ENCODE measurements around the gene GYPE.
A peak's percentile ranks its signal among the peaks of the same experiment; 100 is the strongest.
"Not testable (repeated sequence)": the region's sequence is repeated elsewhere in the genome, so short reads cannot be mapped to it uniquely, and the experiment has no call there.

Gene GYPE

DNA sequence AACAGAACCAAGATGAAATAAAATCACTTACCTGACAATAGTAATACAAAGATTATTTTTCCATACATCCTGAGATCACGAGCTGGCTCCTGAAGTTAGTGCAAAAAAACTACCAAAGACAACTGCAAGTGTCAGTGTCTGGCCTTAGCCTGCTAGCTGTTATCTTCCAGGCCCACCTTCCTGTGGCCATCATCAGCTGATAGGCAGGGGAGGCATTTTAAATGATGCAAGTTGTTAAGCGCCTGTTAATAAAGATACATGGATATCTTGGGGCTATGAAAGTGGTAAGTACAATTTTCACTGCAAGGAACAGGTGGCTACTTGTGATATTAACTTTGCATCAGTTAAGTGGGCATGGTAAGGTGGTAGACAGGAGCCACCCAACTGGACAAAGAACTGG, at the start of gene GYPE:
TSS of gene GYPE (minus strand) at position 120 of the 400 bp plus-strand sequence. CDS start at position 68, 52 bp downstream.
- DNase-seq, result not testable (repeated sequence)

DNA sequence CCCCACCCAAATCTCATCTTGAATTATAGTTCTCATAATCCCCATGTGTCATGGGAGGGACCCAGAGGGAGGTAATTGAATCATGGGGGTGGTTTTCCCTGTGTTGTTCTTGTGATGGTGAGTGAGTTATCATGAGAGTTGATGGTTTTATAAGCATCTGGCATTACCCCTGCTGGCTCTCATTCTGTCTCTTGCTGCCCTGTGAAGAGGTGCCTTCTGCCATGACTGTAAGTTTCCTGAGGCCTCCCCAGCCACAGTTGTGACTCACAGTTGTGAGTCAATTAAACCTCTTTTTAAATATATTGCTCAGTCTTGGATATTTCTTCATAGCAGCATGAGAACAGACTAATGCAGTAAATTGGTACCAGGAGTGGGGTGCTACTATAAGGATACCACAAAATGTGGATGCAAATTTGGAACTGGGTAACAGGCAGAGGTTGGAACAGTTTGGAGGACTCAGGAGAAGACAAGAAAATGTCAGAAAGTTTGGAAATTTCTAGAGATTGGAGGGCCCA, 46.2 kb upstream of the GYPE start:
- DNase-seq, result not testable (repeated sequence)

DNA sequence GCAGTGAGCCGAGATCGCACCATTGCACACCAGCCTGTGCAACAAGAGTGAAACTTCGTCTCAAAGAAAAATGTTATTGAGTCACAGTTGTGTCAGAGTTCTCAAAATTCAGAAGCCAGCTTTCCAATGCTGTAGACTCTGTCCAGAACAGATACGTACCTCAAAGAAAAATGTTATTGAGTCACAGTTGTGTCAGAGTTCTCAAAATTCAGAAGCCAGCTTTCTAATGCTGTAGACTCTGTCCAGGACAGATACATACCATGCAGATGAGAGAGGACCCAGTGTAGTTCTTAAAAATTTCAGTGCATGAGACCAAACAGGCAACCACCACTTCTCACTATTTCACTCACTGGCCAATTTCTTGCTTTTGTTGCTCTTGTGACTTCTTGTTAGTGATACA, 45.6 kb upstream of the GYPE start:
- DNase-seq, result not testable (repeated sequence)

DNA sequence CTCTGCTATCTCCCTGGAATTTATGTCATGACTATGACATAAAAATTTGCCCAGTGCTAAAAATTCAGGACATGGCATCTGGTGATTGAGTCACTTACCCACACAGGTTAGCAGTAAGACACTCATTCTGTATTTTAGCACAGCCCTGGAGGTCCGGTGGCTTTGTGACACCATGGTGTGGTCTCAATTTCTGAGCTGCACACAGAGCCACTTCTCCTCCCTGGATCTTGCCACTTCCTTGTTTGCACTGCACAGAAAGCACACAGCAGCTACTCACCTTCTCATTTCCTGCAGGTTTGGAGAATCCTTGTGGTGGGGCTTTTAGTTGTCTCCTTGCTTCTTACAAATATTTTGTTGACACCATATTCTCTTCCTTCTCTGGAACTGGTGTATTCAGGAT, 44.8 kb upstream of the GYPE start:
- DNase-seq, result not testable (repeated sequence)

DNA sequence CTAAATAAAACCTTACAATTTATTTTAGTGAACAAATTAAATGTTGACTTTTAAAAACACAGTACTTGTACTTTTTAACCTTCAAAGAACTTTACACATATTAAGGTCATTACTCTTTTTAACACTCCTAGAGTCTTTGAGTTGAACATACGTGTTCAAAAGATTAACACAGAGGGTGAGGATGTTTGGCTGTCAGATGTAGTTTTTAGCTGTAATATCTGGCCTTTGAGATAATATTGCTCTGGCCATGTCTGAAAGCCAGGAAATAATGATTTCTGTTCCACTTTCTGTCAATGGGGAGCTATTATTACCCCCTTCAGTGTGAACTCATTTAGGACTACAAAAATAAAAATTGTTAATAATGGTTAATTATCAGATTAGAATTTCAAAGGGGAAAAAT, 42.1 kb upstream of the GYPE start:
- DNase-seq, result not testable (repeated sequence)

DNA sequence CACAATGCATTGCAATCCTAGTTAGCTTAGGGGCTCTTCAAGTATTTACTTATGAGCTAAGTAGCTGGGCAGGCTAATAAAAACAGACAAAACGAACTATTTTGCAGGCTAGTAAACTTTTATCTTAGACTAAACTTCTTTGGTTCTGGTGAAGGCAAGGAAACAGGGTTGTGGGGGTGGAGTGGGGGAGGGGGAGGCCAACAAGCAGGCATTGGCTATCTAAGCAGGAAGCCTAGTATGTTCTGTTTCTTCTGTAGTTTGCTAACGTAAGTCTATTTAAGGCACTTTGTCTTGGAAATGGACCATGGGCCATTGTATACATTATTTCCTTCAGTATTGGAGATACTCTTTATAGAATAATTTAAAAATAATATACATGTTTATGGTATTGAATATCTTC, 35.3 kb upstream of the GYPE start:
- DNase-seq, result not testable (repeated sequence)

DNA sequence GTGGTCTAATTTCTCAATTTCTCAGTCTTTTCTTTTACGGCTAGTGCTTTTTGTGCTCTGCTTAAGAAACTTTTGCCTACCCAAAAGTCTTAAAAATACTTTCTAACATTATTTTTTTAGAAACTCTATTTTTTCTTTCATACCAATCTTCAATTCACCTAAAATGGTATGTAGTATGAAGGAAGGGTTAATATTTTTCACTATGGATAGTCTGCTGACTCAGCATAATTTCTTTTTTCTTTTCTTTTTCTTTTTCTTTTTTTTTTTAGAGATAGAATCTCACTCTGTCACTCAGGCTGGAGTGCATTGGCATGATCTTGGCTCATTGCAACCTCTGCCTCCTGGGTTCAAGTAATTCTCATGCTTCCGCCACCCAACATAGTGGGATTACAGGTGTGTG, 34.2 kb upstream of the GYPE start:
- DNase-seq, result no peak

DNA sequence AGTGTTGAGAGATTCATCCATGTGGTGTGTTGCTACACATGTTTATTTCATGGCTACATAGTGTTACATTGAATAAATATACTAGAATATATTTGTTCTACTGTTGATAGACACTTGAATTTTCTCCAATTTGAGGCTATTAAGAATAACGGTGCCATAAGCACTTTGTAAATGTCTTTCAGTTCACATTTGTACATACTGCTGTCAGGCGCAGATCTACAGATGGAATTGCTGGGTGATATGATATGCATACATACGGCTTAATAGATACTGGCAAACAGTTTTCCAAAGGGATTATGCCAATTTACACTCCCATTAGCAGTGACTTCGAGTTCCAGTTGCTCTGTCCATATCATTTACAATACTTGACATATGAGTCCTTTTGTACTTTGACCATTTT, 33.5 kb upstream of the GYPE start:
- DNase-seq, result not testable (repeated sequence)

DNA sequence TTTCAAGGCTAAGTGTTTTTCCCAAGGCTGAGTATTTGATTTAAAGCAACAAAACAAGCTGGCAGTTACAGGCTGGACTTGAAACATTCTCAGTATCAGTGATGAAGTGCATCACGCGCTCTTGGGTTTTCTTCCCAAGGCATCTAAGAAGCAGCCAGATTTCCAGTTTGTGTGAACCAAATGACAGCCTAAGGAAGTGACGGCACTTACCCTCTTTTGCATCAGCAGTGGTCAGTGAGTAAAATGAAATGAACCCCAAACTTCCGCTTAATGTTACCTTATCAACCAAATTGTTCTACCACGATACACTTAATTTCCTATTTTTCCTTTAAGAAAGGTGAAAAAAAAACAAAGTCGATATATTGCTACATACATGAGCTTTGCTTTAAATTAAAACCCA, 15.8 kb upstream of the GYPE start:
- no peak for DNase-seq

DNA sequence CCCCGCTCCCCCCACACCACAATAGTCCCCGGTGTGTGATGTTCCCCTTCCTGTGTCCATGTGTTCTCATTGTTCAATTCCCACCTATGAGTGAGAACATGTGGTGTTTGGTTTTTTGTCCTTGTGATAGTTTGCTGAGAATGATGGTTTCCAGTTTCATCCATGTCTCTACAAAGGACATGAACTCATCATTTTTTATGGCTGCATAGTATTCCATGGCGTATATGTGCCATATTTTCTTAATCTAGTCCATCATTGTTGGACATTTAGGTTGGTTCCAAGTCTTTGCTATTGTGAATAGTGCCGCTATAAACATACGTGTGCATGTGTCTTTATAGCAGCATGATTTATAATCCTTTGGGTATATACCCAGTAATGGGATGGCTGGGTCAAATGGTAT, 11.1 kb upstream of the GYPE start:
- DNase-seq, result not testable (repeated sequence)

DNA sequence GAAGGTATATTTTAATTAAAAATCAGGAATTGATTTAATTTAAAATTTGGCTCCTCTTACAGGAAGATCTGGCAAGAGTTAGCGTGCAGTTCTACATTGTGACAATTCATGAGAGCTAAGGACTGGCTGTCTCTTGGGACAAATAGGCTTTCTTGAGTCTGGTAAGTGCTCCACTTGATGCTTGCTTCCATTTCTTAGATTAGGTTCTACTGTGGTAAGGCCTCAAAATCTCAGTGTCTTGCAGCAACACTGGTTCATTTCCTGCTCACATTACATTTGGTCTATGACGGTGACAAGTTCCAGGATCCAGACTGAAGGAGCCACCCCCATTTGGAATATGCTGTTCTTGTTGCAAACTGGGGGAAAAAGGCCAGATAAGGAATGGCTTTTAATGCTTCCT, 7.1 kb upstream of the GYPE start:
- not testable (repeated sequence) for DNase-seq

DNA sequence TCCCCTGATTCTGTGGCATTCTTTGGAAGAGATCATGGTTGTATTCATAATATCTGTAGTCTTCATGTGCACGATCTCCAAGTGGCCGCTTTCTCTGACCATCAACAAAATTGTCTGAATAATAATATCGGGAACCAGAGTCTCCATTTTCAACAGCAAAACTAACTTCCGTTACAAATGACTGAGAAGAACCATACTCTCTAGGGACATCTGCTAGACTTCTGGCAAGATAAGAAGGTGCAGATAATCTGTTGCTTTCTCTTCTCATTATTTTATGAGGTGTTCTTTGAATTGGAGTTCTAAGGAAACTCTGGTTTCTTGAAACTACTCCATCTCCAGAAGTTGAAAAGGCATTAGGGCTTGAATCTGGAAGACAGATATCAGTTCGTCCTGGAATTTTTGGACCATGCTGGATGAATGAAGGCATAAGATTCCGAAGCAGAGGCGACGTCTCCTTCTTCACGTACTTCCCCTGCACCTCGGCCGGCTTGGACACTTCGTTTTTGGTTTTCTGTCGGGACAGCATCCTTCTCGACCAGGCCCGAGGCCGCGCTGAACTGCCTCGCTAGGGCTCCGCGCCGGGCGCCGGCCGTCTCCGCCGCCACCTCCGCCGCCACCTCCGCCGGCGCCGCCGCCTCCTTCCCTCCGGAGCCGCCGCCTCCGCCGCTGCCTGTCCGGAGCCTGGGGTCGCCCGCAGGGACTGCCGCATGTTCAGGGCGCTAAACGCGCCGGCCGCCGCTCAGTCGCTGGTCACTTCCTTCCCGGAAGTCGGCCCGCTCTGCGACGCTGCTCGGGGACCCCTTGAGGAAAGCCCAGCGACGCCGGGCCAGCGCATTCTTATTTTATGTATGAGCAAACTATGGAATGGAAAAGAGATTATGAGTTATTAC, 6.4 kb upstream of the GYPE start:
- peak; percentile 63 for DNase-seq

DNA sequence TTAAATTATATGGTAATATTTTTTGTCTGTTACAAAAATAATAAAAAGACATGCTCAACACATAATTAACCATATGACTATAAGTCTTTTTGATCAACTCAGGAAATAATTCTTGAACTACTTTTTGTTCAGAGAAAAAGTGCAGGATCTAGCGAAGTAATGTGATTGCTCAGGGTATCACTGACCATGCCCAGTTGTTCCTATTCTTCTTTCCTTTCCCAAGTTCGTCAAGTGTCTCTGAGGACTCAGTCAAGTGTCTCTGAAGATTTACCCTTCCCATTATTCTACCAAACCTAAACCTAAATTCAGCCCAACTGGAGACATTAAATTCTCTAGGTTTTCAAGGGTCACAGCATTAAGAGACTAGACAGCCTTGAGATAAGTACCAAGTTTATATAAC, 5.5 kb upstream of the GYPE start:
- DNase-seq, result not testable (repeated sequence)

DNA sequence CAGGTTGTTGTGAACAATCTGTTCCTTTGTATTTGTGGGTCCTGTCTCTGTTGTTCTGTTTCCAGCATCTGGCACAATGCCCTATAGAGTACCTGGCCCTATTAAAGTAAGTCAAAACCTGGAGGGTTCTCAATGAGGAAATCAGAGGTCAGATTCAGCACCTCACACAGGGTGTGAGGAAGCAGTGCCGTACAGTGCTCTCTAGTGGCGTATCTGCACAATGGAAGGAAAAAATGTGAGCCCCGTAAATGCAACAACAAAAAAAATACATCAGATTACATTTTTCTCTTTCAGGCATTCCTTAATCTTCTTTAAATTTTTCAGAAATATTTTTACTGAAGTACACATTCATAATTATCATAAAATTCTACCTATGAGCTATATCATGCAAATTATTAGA, 2.5 kb upstream of the GYPE start:
- peak; percentile 27 for DNase-seq

DNA sequence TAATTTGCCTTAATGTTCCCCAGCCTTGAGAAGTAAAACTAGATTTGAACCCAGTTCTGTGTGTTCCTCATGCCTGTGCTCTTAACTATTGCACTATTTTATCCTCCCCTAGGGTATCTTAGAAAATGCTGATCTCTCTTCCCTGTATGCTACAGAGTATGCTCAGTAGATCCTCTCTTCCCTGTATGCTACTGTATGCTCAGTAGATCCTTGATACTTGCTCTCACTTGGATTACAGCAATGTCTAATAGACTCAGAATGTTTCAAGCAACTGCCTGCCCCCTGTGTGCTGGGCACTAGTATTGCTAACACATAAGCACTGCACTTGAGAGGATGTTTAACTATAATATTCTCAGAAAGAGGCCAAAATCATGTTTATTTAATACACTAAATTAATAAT, 928 bp downstream of the GYPE start:
- DNase-seq, result not testable (repeated sequence)

DNA sequence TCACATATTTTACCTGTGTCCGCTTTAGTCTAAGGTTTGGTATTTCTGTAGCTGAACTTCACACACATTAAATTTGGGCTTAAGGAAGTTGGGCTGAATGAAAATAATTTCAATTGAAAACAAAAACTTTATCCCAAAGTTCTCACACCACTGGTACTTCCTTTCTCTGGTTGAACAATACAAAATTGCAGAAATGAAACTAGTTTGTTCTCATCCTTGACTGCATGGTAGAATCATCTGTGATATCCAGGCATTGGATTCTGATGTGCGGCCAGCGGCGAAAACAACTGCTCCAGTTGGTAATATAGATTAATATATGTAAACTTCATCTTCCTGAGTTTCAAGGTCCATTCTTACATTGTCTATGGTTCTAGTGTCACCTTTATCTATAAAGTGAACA, 15.0 kb downstream of the GYPE start:
- DNase-seq, result not testable (repeated sequence)

DNA sequence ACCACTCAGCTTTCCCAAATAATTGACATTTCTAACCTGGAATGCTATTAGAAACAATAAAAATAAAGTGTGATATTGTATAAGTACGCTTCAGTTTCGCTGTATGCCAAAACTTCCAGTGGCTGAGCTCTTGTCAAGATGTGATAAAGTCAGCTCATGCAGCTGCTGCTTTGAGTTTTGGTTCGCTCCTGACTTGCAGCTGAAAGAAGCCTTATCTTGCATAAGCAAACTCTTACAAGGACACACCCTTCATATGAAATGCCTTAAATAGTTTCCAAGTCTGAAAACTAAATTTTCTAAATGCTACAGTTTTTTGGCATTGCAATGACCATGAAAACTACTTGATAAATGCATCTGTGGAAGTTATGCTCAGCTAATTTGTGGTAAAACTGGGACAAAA, 17.2 kb downstream of the GYPE start:
- not testable (repeated sequence) for DNase-seq

DNA sequence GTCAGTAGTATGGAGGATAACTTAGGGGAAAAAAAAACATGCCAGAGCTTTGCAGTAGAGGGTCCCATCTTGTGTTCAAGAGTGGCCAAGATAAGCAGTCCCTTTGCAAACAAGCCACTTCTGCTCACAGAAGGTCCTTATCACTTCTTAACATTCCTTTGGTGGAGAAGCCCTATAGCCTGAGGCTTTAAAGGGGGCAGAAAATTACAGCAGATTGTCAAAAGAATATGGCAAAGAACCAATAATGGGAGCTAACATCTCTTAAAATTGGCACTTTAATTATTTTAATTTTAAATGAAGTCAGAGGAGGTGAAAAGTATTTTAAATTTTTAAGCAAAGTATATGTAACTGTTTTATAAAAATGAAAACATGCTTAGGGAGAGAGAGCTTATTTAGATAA, 20.4 kb downstream of the GYPE start:
- DNase-seq, result not testable (repeated sequence)

DNA sequence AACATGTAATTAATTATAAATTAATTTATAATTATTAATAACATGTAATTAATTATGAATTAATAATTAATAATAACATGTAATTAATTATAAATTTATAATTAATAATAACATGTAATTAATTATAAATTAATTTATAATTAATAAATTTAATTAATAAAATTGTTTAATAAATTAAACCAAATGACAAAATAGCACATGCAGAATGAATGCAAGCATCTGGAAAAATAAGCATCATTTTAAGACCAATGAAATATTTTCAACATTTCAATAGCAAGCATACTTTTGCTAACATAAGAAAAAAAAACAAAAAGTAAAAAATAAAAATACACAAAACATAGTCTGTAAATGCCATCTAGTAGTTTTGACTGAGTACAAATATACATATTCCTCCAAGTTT, 21.8 kb downstream of the GYPE start:
- no peak for DNase-seq

DNA sequence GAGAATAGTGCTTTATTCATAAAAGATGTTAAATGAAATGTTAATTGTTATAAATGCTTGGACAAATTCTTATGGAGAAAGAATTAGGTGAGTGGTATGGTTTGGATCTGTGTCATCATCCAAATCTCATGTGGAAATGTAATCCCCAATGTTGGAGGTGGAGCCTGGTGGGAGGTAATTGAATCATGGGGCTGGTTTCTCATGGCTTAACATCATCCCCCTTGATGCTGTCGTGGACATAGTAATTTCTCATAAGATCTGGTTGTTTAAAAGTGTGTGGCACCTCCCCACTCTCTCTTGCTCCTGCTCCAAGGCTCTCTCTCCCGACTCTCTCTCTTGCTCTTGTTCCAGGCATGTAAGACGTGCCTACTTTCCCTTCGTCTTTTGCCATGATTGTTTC, 22.5 kb downstream of the GYPE start:
- DNase-seq, result no peak

DNA sequence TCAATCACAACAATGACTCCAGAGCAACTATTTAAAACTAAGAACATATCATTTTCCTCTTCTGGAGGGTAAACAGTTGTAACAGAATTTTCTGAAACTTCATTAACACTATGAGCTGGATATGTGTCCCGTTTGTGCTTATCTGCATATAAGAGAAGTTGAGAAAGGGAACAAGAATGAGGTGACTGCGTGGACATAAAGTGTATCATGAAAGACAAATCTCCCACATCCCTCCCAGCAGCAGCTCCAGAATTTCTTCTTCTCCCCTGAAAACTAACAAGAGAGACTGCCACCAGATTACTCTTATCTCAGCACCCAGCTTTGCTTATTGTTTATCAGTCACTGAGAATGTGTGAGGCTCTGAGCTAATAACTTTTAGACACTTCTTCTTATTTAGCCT, 25.8 kb downstream of the GYPE start:
- not testable (repeated sequence) for DNase-seq

DNA sequence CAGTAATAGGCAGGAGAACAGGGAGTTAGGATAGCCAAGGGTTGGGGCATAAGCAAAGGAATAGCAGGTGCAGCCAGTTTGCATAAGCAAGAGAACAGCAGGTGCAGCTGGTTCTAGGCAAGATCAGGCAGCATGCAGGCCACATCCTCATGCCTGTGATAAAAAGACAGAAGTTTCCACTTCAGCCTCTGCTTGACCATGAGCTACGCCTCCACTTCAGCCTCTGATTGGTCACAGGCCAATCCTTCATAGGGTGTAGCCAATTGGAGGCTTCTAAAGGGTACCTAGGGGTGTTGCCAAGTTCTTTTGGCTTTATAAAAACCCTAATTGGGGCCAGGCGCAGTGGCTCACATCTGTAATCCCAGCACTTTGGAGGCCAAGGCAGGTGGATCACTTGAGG, 30.0 kb downstream of the GYPE start:
- DNase-seq, result not testable (repeated sequence)

DNA sequence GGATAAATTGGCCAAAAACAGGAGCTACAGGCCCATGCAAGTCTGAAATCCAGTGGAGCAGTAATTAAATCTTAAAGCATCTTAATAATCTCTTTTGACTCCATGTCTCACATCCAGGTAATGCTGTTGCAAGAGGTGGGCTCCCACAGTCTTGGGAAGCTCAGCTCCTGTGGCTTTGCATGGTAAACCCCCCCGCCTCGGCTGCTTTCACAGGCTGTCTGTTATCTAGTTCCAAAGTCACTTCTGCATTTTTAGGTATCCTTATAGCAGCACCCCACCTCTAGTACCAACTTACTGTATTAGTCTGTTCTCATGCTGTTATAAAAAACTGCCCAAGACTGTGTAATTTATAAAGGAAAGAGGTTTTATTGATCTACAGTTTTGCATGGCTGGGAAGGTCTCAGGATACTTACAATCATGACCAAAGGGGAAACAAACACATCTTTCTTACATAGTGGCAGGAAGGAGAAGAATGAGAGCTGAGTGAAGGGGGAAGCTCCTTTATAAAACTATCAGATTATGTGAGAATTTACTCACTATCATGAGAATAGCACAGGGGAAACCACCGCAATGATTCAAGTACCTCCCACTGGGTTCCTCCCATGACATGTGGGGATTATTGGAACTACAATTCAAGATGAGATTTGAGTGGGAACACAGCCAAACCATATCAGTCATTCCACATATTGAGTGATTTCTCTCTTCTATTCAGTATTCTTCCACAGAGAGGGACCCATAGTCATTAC, 34.7 kb downstream of the GYPE start:
- DNase-seq, result not testable (repeated sequence)

DNA sequence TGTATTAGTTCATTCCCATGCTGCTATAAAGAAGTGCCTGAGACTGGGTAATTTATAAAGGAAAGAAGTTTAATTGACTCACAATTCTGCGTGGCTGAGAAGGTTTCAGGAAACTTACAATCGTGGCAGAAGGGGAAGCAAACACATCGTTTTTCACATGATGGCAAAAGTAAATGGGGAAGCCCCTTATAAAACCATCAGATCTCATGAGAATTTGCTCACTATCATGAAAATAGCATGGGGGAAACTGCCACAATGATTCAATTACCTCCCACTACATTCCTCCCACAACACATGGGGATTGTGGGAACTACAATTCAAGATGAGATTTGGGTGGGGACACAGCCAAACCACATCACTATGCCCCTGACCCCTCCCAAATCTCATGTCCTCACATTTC, 35.4 kb downstream of the GYPE start:
- DNase-seq, result not testable (repeated sequence)
